Adrenal gland (tissue), 12 donors: ENCODE results near the gene CCSER1. TPM values are rescaled to one million over a fixed set of nuclear protein-coding genes. Genes with fewer than 3 reads are reported as not detected.

Experiments
- DNase-seq, 7 donors: peaks; one replicate each; pipeline ENCODE4 v3.0.0-alpha.2; 2019 to 2020
- H3K27ac ChIP-seq, 5 donors: fragments of 200-600 bp; sonication (generic) in 4 of 5; 1 replicate in 3 of 5; 2 replicates in 2 of 5; pipeline versions ENCODE4 v1.5.1 to v1.8.0; 2016 to 2020; ENCODE audit warnings: mild to moderate bottlenecking in 1 of 5
- H3K27me3 ChIP-seq: fragments of 200-600 bp; 2 replicates; pipeline ENCODE4 v1.8.0; 2021
- H3K36me3 ChIP-seq, 2 donors: fragments of 200-600 bp; replicated peaks in 1 of 2; 1 replicate in 1 of 2; 2 replicates in 1 of 2; pipeline versions ENCODE4 v1.5.1 to v1.8.0; 2018 to 2022
- H3K4me1 ChIP-seq, 2 donors: fragments of 200-600 bp; replicated peaks in 1 of 2; 1 replicate in 1 of 2; 2 replicates in 1 of 2; pipeline versions ENCODE4 v1.5.1 to v1.8.0; 2018 to 2021
- H3K4me3 ChIP-seq, 4 donors: fragments of 200-600 bp; sonication (generic) in 3 of 4; one replicate each; pipeline ENCODE4 v1.5.1; 2016 to 2018
- H3K9me3 ChIP-seq, 3 donors: fragments of 200-600 bp; sonication (generic) in 1 of 3; replicated peaks in 1 of 3; 1 replicate in 2 of 3; 2 replicates in 1 of 3; pipeline versions ENCODE4 v1.5.1 to v1.8.0; 2016 to 2021
- POLR2A ChIP-seq, 2 donors: fragments of 450-650 bp; IDR thresholded peaks; one replicate each; pipeline ENCODE4 v1.6.1; 2017; ENCODE audit warnings: antibody characterized with exemption in 2 of 2, mild to moderate bottlenecking in 2 of 2, moderate library complexity in 1 of 2
- WGBS, 4 donors: extraction: QIAGEN DNeasy Blood & Tissue Kit in 2 of 4; methylation state at CpG; one replicate each; pipeline versions ENCODE4 v1.1.5 to v1.1.7; 2013 to 2017; 5-methylcytosine and 5-hydroxymethylcytosine counted together
- intact Hi-C, 2 donors: fragments of 100-400 bp; cut with DNase I; formaldehyde crosslinking; loops; one replicate each; pipeline versions ENCODE4 v1.14.1 to v1.15.0; 2022 to 2023
- polyA plus RNA-seq, 3 donors: library from polyadenylated mRNA; stranded (reverse); fragments of 200-250 nt in 2 of 3; fragments of 350-450 nt in 1 of 3; fragmentation: Illumina TruSeq in 1 of 3; extraction: RNeasy Lipid Tissue Mini Kit (QIAGEN cat#74804) in 1 of 3; gene quantifications; one replicate each; pipeline ENCODE4 v1.2.3, GENCODE V29; 2013 to 2014
- total RNA-seq, 9 donors: library from RNA; depleted of rRNA in 4 of 9; stranded (reverse); fragments of >200 nt in 4 of 9; fragments of 120-200 nt in 1 of 9; fragmentation: NEBNext Ultra II Directional in 1 of 9; extraction: Animal tissue kit (Norgen Biotek cat#: 25700) in 1 of 9; gene quantifications; one replicate each; pipeline versions ENCODE4 v1.1.0 to v1.2.4, GENCODE V29; 2013 to 2023
- TF ChIP-seq, protein P1 (sequence below), 6 experiments: fragments of 450-650 bp in 4 of 6; fragments of 200-600 bp in 2 of 6; sonication (generic) in 1 of 6; IDR thresholded peaks; 1 replicate in 5 of 6; 2 replicates in 1 of 6; pipeline versions ENCODE4 v1.5.1 to v1.8.0; 2016 to 2021; ENCODE audit warnings: antibody characterized with exemption in 6 of 6, mild to moderate bottlenecking in 2 of 6, moderate library complexity in 1 of 6
- donor health status: healthy with polysubstance abuse.
- donor health status: Bipolar disorder and iron deficiency.
- donor health status: DM: yes; HTN: yes; CAD: no.
- donor health status: DM: no; HTN: no; CAD: no.
- donor health status: DM: no; HTN: no; CAD: no.
- donor health status: DM: yes; HTN: yes; CAD: no.

The CCSER1 gene
- total and polyA plus RNA-seq, 12 donors, result 0.14 to 11.7 (median 2.3) TPM; not detected in 1

DNA sequence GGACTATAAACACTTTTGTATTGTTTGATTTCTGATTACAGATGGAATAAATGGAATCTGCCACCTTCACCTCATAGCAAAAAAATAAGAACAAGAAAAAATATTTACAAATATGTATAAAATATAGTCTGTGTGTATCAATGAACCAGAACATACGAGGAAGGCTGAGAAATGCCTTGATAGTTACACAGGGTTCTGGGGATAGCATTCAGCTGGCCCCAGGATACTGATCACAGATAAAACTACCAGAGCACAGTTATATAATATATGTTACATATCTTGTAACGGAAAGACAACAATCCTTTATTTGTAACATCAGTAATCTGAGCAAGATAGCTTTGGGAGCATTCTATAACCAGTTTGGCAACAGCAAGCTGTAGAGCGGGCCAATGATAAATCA lies 1101.5 kb downstream of the CCSER1 start:
- Histone ChIP-seq H3K27me3 (no peaks in the 10 kb centered on the region), H3K27ac (no peak overlapping the region), H3K4me1 (no peaks in the 10 kb centered on the region), H3K9me3 (no peaks in the 10 kb centered on the region), H3K4me3 (no peak overlapping the region), H3K36me3 (no peaks in the 10 kb centered on the region)
- DNase-seq, result no peak
- intact Hi-C loops, result no loop called here
- TF ChIP-seq, protein P1, sequence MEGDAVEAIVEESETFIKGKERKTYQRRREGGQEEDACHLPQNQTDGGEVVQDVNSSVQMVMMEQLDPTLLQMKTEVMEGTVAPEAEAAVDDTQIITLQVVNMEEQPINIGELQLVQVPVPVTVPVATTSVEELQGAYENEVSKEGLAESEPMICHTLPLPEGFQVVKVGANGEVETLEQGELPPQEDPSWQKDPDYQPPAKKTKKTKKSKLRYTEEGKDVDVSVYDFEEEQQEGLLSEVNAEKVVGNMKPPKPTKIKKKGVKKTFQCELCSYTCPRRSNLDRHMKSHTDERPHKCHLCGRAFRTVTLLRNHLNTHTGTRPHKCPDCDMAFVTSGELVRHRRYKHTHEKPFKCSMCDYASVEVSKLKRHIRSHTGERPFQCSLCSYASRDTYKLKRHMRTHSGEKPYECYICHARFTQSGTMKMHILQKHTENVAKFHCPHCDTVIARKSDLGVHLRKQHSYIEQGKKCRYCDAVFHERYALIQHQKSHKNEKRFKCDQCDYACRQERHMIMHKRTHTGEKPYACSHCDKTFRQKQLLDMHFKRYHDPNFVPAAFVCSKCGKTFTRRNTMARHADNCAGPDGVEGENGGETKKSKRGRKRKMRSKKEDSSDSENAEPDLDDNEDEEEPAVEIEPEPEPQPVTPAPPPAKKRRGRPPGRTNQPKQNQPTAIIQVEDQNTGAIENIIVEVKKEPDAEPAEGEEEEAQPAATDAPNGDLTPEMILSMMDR (IDR thresholded peaks at IDR 0.05), result no peak
- no peak for TF ChIP-seq POLR2A (IDR thresholded peaks at IDR 0.05)
- WGBS, 4 donors, result 71 to 86% (median 78%) methylated on average over 3 of the region's 3 CpGs

DNA sequence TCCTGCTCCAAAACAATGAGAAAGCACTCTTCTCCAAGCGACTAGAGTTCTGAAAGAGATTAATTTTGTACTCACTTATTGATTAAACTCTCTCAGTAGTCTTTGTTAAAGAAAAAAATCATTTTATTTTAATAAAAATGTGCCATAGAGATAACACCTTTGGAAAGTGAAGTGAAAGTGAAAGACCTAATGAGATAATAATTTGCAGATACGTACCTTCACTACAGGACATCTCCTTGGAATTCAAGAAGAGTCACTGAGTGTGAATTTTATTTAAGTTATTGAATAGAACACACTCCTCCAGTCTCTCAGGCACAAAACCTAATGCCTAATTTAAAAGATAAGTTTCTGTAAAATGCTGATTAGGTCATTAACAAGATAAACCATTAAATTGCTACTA lies 1106.0 kb downstream of the CCSER1 start:
- no peaks in the 10 kb centered on the region for H3K9me3 ChIP-seq
- TF ChIP-seq POLR2A (IDR thresholded peaks at IDR 0.05), result no peak
- TF ChIP-seq, protein P1 (IDR thresholded peaks at IDR 0.05), result no peak
- no peak overlapping the region for H3K27ac ChIP-seq
- no peaks in the 10 kb centered on the region for H3K36me3 ChIP-seq
- 79 to 85% (median 82%) methylated on average over 2 of the region's 2 CpGs for WGBS, 4 donors
- no peaks in the 10 kb centered on the region for H3K27me3 ChIP-seq
- no peak for DNase-seq
- H3K4me3 ChIP-seq, result no peak overlapping the region
- intact Hi-C loops, result no loop called here
- H3K4me1 ChIP-seq, result no peaks in the 10 kb centered on the region

DNA sequence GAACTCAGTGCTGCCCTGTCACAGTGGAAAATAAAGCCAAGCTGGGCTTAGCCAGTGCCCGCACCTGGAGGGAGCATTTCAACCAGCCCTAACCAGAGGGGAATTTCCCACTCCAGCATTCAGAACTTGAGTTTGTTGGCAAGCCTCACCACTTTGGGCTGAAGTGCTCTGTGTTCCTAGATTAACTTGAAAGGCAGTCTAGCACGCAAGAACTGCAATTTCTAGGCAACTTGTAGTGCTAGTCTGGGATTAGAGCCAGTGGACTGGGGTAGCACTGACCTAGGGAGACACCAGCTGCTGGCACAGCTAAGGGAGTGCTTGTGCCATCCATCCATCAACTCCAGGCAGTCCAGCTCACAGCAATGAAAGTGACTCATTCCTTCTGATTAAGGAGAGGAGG lies 1115.9 kb downstream of the CCSER1 start:
- Histone ChIP-seq H3K27me3 (no peaks in the 10 kb centered on the region), H3K27ac (no peak overlapping the region), H3K9me3 (no peaks in the 10 kb centered on the region), H3K4me1 (no peaks in the 10 kb centered on the region), H3K4me3 (no peak overlapping the region), H3K36me3 (no peaks in the 10 kb centered on the region)
- TF ChIP-seq, protein P1 (IDR thresholded peaks at IDR 0.05), result no peak
- no peak for TF ChIP-seq POLR2A (IDR thresholded peaks at IDR 0.05)
- intact Hi-C loops, result no loop called here
- DNase-seq, result peak; percentile 66 to 90 (median 82)
- WGBS, 4 donors, result 58 to 73% (median 61%) methylated on average over 2 of the region's 2 CpGs

DNA sequence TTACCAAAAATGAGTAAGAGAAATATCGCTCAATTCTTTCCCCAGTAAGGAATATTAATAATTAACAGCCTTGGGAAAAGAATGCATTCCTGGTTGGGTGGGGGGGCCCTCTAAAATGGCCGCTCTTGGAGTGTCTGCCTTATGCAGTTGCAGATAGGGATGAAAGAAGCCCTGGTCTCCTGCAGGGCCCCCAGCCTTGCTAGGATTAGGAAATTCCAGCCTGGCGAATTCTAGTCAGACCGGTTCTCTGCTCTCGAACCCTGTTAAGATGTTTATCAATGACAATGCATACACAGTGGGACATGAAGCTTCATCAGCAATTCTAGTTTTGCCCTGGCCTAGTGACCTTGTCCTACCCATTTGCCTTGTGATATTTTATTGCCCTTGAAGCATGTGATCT lies 1128.8 kb downstream of the CCSER1 start:
- TF ChIP-seq POLR2A (IDR thresholded peaks at IDR 0.05), result no peak
- TF ChIP-seq, protein P1 (IDR thresholded peaks at IDR 0.05), result no peak
- DNase-seq, result no peak
- Histone ChIP-seq H3K27me3 (no peaks in the 10 kb centered on the region), H3K36me3 (no peaks in the 10 kb centered on the region), H3K4me1 (no peaks in the 10 kb centered on the region), H3K27ac (no peak overlapping the region), H3K4me3 (no peak overlapping the region), H3K9me3 (no peaks in the 10 kb centered on the region)
- 86 to 94% (median 90%) methylated on average over 5 of the region's 5 CpGs for WGBS, 4 donors
- intact Hi-C loops, result no loop called here
